GM12878 (cell line): ENCODE measurements around the gene FIZ1. TPM values are rescaled to one million over a fixed set of nuclear protein-coding genes. Genes with fewer than 3 reads are reported as not detected.

ENCODE experiments used
- ATAC-seq: fragments of 200-7000 bp; cut with Tn5 transposase; 3 replicates; pipeline ENCODE4 v1.9.1; 2020; ENCODE audit warnings: mild to moderate bottlenecking, moderate library complexity
- BruUV-seq: library from RNA; stranded (reverse); fragments of 400-500 nt; replicated peaks from 2 replicates; lab custom pipeline; 2021; lab: Mats Ljungman, UMichigan
- CTCF ChIA-PET: fragments of 300-600 bp; sonication (Branson Sonifier 250); formaldehyde crosslinking; extraction: SDS; loops from one replicate; lab custom pipeline; 2021; ENCODE audit warnings: inconsistent platforms; lab: Yijun Ruan, JAX
- POLR2A ChIA-PET: fragments of 350-600 bp; formaldehyde crosslinking; extraction: SDS; loops from one replicate; lab custom pipeline; 2021; ENCODE audit warnings: inconsistent platforms; lab: Charles Lee
- RAD21 ChIA-PET: fragments of 300-600 bp; sonication (Branson Sonifier 250); formaldehyde crosslinking; loops from one replicate; lab custom pipeline; 2023; ENCODE audit warnings: antibody characterized with exemption; ENCODE audit not compliant: unreplicated experiment; lab: Charles Lee
- SMC1A ChIA-PET: fragments of 300-600 bp; sonication (Branson Sonifier 250); formaldehyde crosslinking; loops from one replicate; lab custom pipeline; 2023; ENCODE audit not compliant: unreplicated experiment, uncharacterized antibody; lab: Charles Lee
- DNase-seq: peaks from one replicate; pipeline ENCODE4 v3.0.0-alpha.2; 2011; ENCODE audit warnings: low read depth, low spot score
- FAIRE-seq: peaks from 3 replicates; lab custom pipeline; 2011; peaks lifted over from hg19 to GRCh38; lab: Jason Lieb, UNC
- H2AFZ ChIP-seq: 2 replicates; pipeline ENCODE4 v1.6.0; 2011; ENCODE audit warnings: low read depth, low read length, control low read depth; ENCODE audit not compliant: control insufficient read depth
- H3K27ac ChIP-seq: 2 replicates; pipeline ENCODE4 v1.5.1; 2011; ENCODE audit warnings: control low read depth; ENCODE audit not compliant: control insufficient read depth, insufficient read depth
- H3K27me3 ChIP-seq, 2 experiments: replicated peaks in 1 of 2; 2 replicates each; pipeline versions ENCODE4 v1.6.0 to v1.6.1; 2011; ENCODE audit warnings: low read length in 1 of 2; ENCODE audit not compliant: control insufficient read depth in 2 of 2, insufficient read depth in 2 of 2
- H3K36me3 ChIP-seq, 2 experiments: 2 replicates each; pipeline ENCODE4 v1.5.1; 2011; ENCODE audit warnings: low read length in 1 of 2; ENCODE audit not compliant: control insufficient read depth in 2 of 2, insufficient read depth in 2 of 2
- H3K4me1 ChIP-seq: 2 replicates; pipeline ENCODE4 v1.6.1; 2011; ENCODE audit warnings: mild to moderate bottlenecking, low read length, moderate library complexity, mixed read lengths; ENCODE audit not compliant: control insufficient read depth, insufficient read depth
- H3K4me2 ChIP-seq: 2 replicates; pipeline ENCODE4 v1.6.0; 2011; ENCODE audit warnings: control low read depth; ENCODE audit not compliant: control insufficient read depth, insufficient read depth
- H3K4me3 ChIP-seq: fragments of 200-600 bp; sonication (generic); 2 replicates; pipeline ENCODE4 v1.5.1; 2016
- H3K79me2 ChIP-seq: 2 replicates; pipeline ENCODE4 v1.6.0; 2011; ENCODE audit warnings: low read length; ENCODE audit not compliant: control insufficient read depth, insufficient read depth
- H3K9ac ChIP-seq: 2 replicates; pipeline ENCODE4 v1.8.0; 2011; ENCODE audit warnings: low read length, control low read depth, mixed read lengths; ENCODE audit not compliant: control insufficient read depth, insufficient read depth
- H3K9me3 ChIP-seq: replicated peaks from 3 replicates; pipeline ENCODE4 v1.5.1; 2011; ENCODE audit warnings: mild to moderate bottlenecking, low read length; ENCODE audit not compliant: control insufficient read depth, insufficient read depth
- H4K20me1 ChIP-seq: 2 replicates; pipeline ENCODE4 v1.6.0; 2011; ENCODE audit not compliant: control insufficient read depth, insufficient read depth
- ASH2L ChIP-seq: fragments of 300-600, 200-600 bp; sonication (generic); IDR thresholded peaks from 2 replicates; pipeline ENCODE4 v1.6.1; 2017; ENCODE audit warnings: low read depth, mild to moderate bottlenecking, borderline replicate concordance
- CHD4 ChIP-seq: fragments of 200-600 bp; sonication (generic); IDR thresholded peaks from 2 replicates; pipeline ENCODE4 v1.6.1; 2016; ENCODE audit warnings: mild to moderate bottlenecking
- HCFC1 ChIP-seq: fragments of 150-350 bp; IDR thresholded peaks from 2 replicates; pipeline ENCODE4 v1.6.1; 2014; ENCODE audit warnings: low read length
- HDGF ChIP-seq: fragments of 450-650 bp; IDR thresholded peaks from 2 replicates; pipeline ENCODE4 v1.6.1; 2016; ENCODE audit warnings: antibody characterized with exemption
- IRF4 ChIP-seq: IDR thresholded peaks from 2 replicates; pipeline ENCODE4 v1.6.1; 2011; ENCODE audit warnings: low read depth, low read length
- NR2F1 ChIP-seq: fragments of 450-650 bp; conservative IDR thresholded peaks from 2 replicates; pipeline ENCODE4 v1.6.1; 2017; ENCODE audit warnings: mild to moderate bottlenecking
- PAX5 ChIP-seq: IDR thresholded peaks from 2 replicates; pipeline ENCODE4 v1.6.1; 2011; ENCODE audit warnings: low read depth, low read length, borderline replicate concordance
- RB1 ChIP-seq: fragments of 450-650 bp; formaldehyde crosslinking; IDR thresholded peaks from 2 replicates; pipeline ENCODE4 v1.6.1; 2017; ENCODE audit warnings: mild to moderate bottlenecking, borderline replicate concordance
- SIN3A ChIP-seq: IDR thresholded peaks from 2 replicates; pipeline ENCODE4 v1.6.1; 2012; ENCODE audit warnings: low read depth, low read length, improper control_type of control experiment
- SREBF1 ChIP-seq: IDR thresholded peaks from 2 replicates; pipeline ENCODE4 v1.6.1; 2012; ENCODE audit warnings: mild to moderate bottlenecking, low read length
- ZNF207 ChIP-seq: fragments of 450-650 bp; IDR thresholded peaks from 2 replicates; pipeline ENCODE4 v1.6.1; 2014; ENCODE audit warnings: antibody characterized with exemption, mild to moderate bottlenecking, borderline replicate concordance
- ZNF384 ChIP-seq: IDR thresholded peaks from 2 replicates; pipeline ENCODE4 v1.6.1; 2012; ENCODE audit warnings: low read depth, mild to moderate bottlenecking, low read length, improper control_type of control experiment, borderline replicate concordance
- WGBS: methylation state at CpG from one replicate; pipeline ENCODE4 v1.1.6; 2016; ENCODE audit warnings: low lambda C conversion rate; ENCODE audit not compliant: insufficient replicate concordance, insufficient coverage; ENCODE audit errors: missing lambda C conversion rate; 5-methylcytosine and 5-hydroxymethylcytosine counted together
- in situ Hi-C: fragments of 300-500 bp; cut with MboI; formaldehyde crosslinking; loops from 9 replicates; pipeline ENCODE4 v1.14.3; 2018; ENCODE audit warnings: mixed read lengths
- intact Hi-C: fragments of 100-400 bp; cut with micrococcal nuclease; formaldehyde crosslinking; loops from one replicate; pipeline ENCODE4 v1.14.2; 2022; ENCODE audit not compliant: unreplicated experiment
- polyA plus RNA-seq, 11 experiments: library from polyadenylated mRNA; depleted of rRNA in 4 of 11; unstranded in 6 of 11; stranded (reverse) in 5 of 11; fragments of >200 nt; fragmentation: Nextera tagmentation in 4 of 11; fragmentation: Illumina TruSeq in 1 of 11; extraction: Ambion mirVana in 4 of 11; extraction: Trizol in 1 of 11; gene quantifications; 1 replicate in 1 of 11; 2 replicates in 10 of 11; pipeline versions ENCODE4 v1.2.1 to v1.2.3, GENCODE V29; 2011 to 2016; ENCODE audit warnings: inconsistent platforms in 2 of 11, missing spikeins in 2 of 11, low read depth in 1 of 11
- total RNA-seq, 4 experiments: library from RNA; depleted of rRNA in 3 of 4; stranded (reverse); fragments of >200 nt in 3 of 4; fragmentation: Illumina TruSeq in 1 of 4; extraction: Trizol in 1 of 4; gene quantifications; 2 replicates each; pipeline versions ENCODE4 v1.2.1 to v1.2.3, GENCODE V29; 2013 to 2021
- TF ChIP-seq, protein P1 (sequence below): fragments of 450-650 bp; IDR thresholded peaks from 2 replicates; pipeline ENCODE4 v1.6.1; 2014; ENCODE audit warnings: mild to moderate bottlenecking
- TF ChIP-seq, protein P2 (sequence below): fragments of 150-350 bp; IDR thresholded peaks from 2 replicates; pipeline ENCODE4 v1.6.1; 2016; ENCODE audit warnings: low read depth, low read length
- TF ChIP-seq, protein P3 (sequence below): fragments of 450-650 bp; IDR thresholded peaks from 2 replicates; pipeline ENCODE4 v1.6.1; 2017; ENCODE audit warnings: mild to moderate bottlenecking

Gene FIZ1
- total and polyA plus RNA-seq, 10 of the 15 experiments (the other 5 are each of a cell fraction or from before 2014, with no cell fraction given) = 0.60 to 16.8 (median 4.2) TPM

DNA sequence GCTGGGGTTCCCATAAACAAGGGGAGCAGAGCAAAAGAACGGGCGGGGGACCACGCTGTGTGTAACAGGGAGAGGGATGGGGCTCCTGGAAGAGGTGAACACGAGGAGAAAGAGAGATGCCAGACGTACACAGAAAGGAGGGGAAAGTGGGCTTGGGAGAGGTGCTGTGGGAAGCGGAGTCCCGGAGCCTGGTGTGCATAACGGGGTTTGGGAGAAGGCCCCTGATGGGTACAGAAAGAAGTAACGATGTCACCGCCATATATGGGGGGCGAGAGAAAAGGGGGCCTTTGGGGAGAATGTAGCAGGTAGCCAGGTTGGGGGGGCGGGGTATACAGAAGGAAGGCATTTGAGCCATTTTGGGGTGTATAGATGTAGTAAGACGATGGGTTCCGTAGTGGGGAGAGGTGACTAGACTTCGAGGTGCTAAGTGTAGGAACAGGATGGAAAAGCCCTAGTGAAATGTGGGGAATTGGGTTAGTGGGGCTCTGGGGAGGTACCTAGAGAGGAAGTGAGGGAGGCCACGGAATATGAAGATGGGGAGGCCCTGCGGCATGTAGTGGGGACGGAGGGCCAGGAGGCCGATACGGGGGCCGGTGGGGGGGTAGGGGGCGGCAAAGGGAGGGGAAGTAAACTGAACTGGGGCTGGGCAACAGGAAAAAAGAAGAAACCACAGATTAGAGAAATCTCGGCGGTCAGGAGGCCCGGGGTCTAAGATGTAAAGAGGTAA is 42.3 kb upstream of the FIZ1 start:
- H3K4me2 ChIP-seq = peak overlapping the region; percentile 97
- FAIRE-seq (no peak), ATAC-seq (no peak; the same call in 2 of the 3 replicates), DNase-seq (no peak)
- ChIA-PET SMC1A (interaction anchor here (1.5 to 1.7 kb wide), 2 partner anchors 9 to 13 kb away, joined by 4 read pairs; partner anchors contain the start of gene U2AF2), POLR2A (interaction anchor here (0.6 to 2.0 kb wide), 7 partner anchors 8 to 1314 kb away, joined by 3 to 11 read pairs (median 5); partner anchors contain the start of genes FIZ1 and ZNF524), RAD21 (interaction anchor here (1.9 to 2.4 kb wide), 2 partner anchors 9 to 13 kb away, joined by 10 to 18 read pairs; partner anchors contain the start of gene U2AF2), CTCF (interaction anchor here (1.0 to 1.8 kb wide), 2 partner anchors 9 to 127 kb away, joined by 3 to 17 read pairs; no protein-coding TSS in a partner anchor)
- peak overlapping the region; percentile 4; the same call in 1 of the 2 replicates for H2AFZ ChIP-seq
- H3K9ac ChIP-seq = peak overlapping the region; percentile 86
- BruUV-seq = no TSS peak
- H3K79me2 ChIP-seq = peaks cover 61% of the 10 kb centered on the region
- under 1% methylated on average over 19 of the region's 25 CpGs for WGBS
- peak overlapping the region; percentile 95 for H3K4me3 ChIP-seq
- no peaks in the 10 kb centered on the region for H3K27me3 ChIP-seq
- in situ Hi-C loops = no loop called here
- 0 out of 4 replicates have a peak, but pooled peaks cover 0 to 2% of the 10 kb centered on the region in 2 experiments for H3K36me3 ChIP-seq
- no peaks in the 10 kb centered on the region for H4K20me1 ChIP-seq
- peaks cover 35% of the 10 kb centered on the region for H3K4me1 ChIP-seq
- H3K9me3 ChIP-seq = no peaks in the 10 kb centered on the region
- peak overlapping the region; percentile 64 for H3K27ac ChIP-seq
- intact Hi-C loops = loop anchor here (5.0 kb wide), 2 partner anchors 36 to 39 kb away; partner anchors contain the start of genes EPN1 and ZNF524
- TF ChIP-seq HDGF (0 out of 2 replicates have a peak, but pooled peaks have one; percentile 70), ZNF384 (no peak), ZNF207 (no peak), SREBF1 (no peak), NR2F1 (no peak), IRF4 (no peak), RB1 (no peak), HCFC1 (no peak), CHD4 (no peak), PAX5 (no peak), ASH2L (no peak), SIN3A (no peak)
- TF ChIP-seq, protein P1, sequence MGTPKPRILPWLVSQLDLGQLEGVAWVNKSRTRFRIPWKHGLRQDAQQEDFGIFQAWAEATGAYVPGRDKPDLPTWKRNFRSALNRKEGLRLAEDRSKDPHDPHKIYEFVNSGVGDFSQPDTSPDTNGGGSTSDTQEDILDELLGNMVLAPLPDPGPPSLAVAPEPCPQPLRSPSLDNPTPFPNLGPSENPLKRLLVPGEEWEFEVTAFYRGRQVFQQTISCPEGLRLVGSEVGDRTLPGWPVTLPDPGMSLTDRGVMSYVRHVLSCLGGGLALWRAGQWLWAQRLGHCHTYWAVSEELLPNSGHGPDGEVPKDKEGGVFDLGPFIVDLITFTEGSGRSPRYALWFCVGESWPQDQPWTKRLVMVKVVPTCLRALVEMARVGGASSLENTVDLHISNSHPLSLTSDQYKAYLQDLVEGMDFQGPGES = no peak
- TF ChIP-seq, protein P2, sequence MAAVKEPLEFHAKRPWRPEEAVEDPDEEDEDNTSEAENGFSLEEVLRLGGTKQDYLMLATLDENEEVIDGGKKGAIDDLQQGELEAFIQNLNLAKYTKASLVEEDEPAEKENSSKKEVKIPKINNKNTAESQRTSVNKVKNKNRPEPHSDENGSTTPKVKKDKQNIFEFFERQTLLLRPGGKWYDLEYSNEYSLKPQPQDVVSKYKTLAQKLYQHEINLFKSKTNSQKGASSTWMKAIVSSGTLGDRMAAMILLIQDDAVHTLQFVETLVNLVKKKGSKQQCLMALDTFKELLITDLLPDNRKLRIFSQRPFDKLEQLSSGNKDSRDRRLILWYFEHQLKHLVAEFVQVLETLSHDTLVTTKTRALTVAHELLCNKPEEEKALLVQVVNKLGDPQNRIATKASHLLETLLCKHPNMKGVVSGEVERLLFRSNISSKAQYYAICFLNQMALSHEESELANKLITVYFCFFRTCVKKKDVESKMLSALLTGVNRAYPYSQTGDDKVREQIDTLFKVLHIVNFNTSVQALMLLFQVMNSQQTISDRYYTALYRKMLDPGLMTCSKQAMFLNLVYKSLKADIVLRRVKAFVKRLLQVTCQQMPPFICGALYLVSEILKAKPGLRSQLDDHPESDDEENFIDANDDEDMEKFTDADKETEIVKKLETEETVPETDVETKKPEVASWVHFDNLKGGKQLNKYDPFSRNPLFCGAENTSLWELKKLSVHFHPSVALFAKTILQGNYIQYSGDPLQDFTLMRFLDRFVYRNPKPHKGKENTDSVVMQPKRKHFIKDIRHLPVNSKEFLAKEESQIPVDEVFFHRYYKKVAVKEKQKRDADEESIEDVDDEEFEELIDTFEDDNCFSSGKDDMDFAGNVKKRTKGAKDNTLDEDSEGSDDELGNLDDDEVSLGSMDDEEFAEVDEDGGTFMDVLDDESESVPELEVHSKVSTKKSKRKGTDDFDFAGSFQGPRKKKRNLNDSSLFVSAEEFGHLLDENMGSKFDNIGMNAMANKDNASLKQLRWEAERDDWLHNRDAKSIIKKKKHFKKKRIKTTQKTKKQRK = no peak
- TF ChIP-seq, protein P3, sequence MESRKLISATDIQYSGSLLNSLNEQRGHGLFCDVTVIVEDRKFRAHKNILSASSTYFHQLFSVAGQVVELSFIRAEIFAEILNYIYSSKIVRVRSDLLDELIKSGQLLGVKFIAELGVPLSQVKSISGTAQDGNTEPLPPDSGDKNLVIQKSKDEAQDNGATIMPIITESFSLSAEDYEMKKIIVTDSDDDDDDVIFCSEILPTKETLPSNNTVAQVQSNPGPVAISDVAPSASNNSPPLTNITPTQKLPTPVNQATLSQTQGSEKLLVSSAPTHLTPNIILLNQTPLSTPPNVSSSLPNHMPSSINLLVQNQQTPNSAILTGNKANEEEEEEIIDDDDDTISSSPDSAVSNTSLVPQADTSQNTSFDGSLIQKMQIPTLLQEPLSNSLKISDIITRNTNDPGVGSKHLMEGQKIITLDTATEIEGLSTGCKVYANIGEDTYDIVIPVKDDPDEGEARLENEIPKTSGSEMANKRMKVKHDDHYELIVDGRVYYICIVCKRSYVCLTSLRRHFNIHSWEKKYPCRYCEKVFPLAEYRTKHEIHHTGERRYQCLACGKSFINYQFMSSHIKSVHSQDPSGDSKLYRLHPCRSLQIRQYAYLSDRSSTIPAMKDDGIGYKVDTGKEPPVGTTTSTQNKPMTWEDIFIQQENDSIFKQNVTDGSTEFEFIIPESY = no peak
